RPMI8226 (cell line): ENCODE results near the gene GRIK1.

ENCODE experiments used
- DNase-seq: peaks from one replicate; pipeline ENCODE4 v3.0.0-alpha.2; 2015

The GRIK1 gene

GRCh38 chr21:29711236-29711635 lies 228.6 kb downstream of the GRIK1 start:
- DNase-seq = no peak

GRCh38 chr21:29710498-29710897 lies 229.3 kb downstream of the GRIK1 start:
- no peak for DNase-seq

GRCh38 chr21:29708401-29708800 lies 231.4 kb downstream of the GRIK1 start:
- no peak for DNase-seq

GRCh38 chr21:29704719-29705118 lies 235.1 kb downstream of the GRIK1 start:
- DNase-seq = no peak

- no peak for DNase-seq
Measured at GRCh38 chr21:29701676-29702075, 238.1 kb downstream of the GRIK1 start.

- DNase-seq = no peak
Measured at GRCh38 chr21:29697555-29698193, 242.1 kb downstream of the GRIK1 start.

- no peak for DNase-seq
Measured at GRCh38 chr21:29696937-29697336, 242.9 kb downstream of the GRIK1 start.

GRCh38 chr21:29691616-29692491 lies 247.9 kb downstream of the GRIK1 start:
- no peak for DNase-seq

- no peak for DNase-seq
Measured at GRCh38 chr21:29689753-29690152, 250.0 kb downstream of the GRIK1 start.

GRCh38 chr21:29684106-29684505 lies 255.7 kb downstream of the GRIK1 start:
- no peak for DNase-seq

- DNase-seq = no peak
Measured at GRCh38 chr21:29682800-29683199, 257.0 kb downstream of the GRIK1 start.

GRCh38 chr21:29680273-29680672 lies 259.5 kb downstream of the GRIK1 start:
- no peak for DNase-seq

- no peak for DNase-seq
Measured at GRCh38 chr21:29678626-29679025, 261.2 kb downstream of the GRIK1 start.

GRCh38 chr21:29677326-29677725 lies 262.5 kb downstream of the GRIK1 start:
- DNase-seq = no peak

GRCh38 chr21:29676395-29676794 lies 263.4 kb downstream of the GRIK1 start:
- no peak for DNase-seq

GRCh38 chr21:29675451-29675850 lies 264.3 kb downstream of the GRIK1 start:
- no peak for DNase-seq

GRCh38 chr21:29674343-29674742 lies 265.5 kb downstream of the GRIK1 start:
- DNase-seq = no peak

- no peak for DNase-seq
Measured at GRCh38 chr21:29673096-29673610, 266.6 kb downstream of the GRIK1 start.

GRCh38 chr21:29671728-29672127 lies 268.1 kb downstream of the GRIK1 start:
- no peak for DNase-seq

GRCh38 chr21:29670228-29670627 lies 269.6 kb downstream of the GRIK1 start:
- DNase-seq = no peak

- no peak for DNase-seq
Measured at GRCh38 chr21:29669416-29669815, 270.4 kb downstream of the GRIK1 start.

- DNase-seq = no peak
Measured at GRCh38 chr21:29667651-29668050, 272.1 kb downstream of the GRIK1 start.

- DNase-seq = no peak
Measured at GRCh38 chr21:29664615-29665014, 275.2 kb downstream of the GRIK1 start.
